HG03442 (cell line): Measurements from ENCODE around the gene IFNL3.

Experiments used
- ATAC-seq: cut with Tn5 transposase; IDR thresholded peaks from one replicate; pipeline ENCODE4 v1.9.1; 2021; ENCODE audit warnings: mild to moderate bottlenecking, moderate library complexity; ENCODE audit not compliant: unreplicated experiment

IFNL3 gene

DNA sequence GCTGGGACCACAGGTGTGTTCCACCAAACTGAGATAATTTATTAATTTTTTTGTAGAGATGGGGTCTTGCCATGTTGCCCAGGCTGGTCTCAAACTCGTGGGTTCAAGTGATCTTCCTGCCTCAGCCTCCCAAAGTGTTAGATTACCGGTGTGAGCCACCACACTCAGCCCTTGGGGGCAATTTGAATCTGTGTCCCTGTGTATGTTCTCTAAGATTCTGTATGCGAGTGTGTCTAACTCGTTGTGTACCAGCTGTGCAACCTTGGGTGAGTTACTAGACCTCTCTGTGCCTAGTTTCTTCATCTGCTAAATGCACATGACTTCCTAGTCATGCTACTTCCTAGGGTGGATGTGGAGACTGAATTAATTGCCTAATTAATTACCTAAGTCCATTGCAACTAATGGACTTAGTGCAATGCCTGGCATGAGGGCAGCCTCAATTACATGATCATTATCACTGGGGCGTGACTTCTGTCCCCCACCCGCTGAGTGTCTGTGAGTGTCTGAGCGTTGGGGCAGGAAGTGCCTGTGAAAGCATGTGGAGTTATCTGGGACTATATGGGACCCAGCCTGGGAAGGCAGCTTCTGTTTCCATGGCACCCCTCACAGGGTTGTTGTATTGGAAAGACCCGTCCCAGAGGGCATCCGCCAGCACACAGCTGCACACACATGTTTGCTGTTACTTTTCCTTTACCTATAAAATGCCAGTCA is 49.8 kb downstream of the IFNL3 start:
- no peak for ATAC-seq

DNA sequence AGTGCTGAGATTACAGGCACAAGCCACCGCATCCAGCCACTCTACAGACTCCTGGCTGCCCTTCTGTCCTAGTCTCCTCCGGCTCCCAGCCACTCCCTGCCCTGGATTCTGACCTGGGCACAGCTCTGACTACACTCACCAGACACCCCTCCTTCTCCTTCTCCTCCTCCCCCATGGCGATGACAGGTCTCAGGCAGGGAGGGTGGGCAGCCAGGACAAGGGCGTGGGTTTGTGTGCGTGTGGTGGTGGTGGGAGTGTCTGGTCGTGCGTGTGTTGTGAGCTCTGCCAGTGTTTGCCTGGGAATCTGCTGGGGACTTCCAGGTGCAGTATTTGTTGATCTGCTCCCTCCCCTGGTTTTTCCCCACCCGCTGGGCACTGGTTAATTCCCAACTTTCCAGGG is 51.0 kb downstream of the IFNL3 start:
- no peak for ATAC-seq
